ENCODE measurements around the gene ABCB1. TPM values are rescaled to one million over a fixed set of nuclear protein-coding genes. Genes with fewer than 3 reads are reported as not detected.

The ABCB1 gene
- total and polyA plus RNA-seq, 2 of the 13 experiments (the other 11 are each of a cell fraction or from before 2014, with no cell fraction given): 42.8 to 52.6 TPM

GRCh38 chr7:87600130-87601124 lies at the start of gene ABCB1 (continued):
- TF ChIP-seq ZNF704 (CRISPR knock-in tag; IDR thresholded peaks at IDR 0.05; ENCODE audit: borderline replicate concordance): no peak
- TF ChIP-seq HMG20B (CRISPR knock-in tag; conservative IDR thresholded peaks at IDR 0.05): no peak
- 0 out of 2 replicates have a peak, but pooled peaks have one; percentile 18 for TF ChIP-seq ZFY (CRISPR knock-in tag; IDR thresholded peaks at IDR 0.05)
- no peak for TF ChIP-seq AKAP8 (CRISPR knock-in tag; IDR thresholded peaks at IDR 0.05)
- peak; percentile 25 for TF ChIP-seq ZNF343 (CRISPR knock-in tag; IDR thresholded peaks at IDR 0.05)
- TF ChIP-seq DMAP1 (CRISPR knock-in tag; IDR thresholded peaks at IDR 0.05): no peak
- no peak for TF ChIP-seq RAD21 (CRISPR knock-in tag; IDR thresholded peaks at IDR 0.05)
- TF ChIP-seq ZNF180 (CRISPR knock-in tag; IDR thresholded peaks at IDR 0.05; ENCODE audit: borderline replicate concordance, low read depth): no peak
- TF ChIP-seq CENPT (CRISPR knock-in tag; IDR thresholded peaks at IDR 0.05; ENCODE audit: low read depth): no peak
- TF ChIP-seq ISX (CRISPR knock-in tag; conservative IDR thresholded peaks at IDR 0.05): no peak
- no peak for TF ChIP-seq KAT8 (CRISPR knock-in tag; IDR thresholded peaks at IDR 0.05)
- no peak; the same call in 1 of the 2 replicates for TF ChIP-seq MTA1 (CRISPR knock-in tag; IDR thresholded peaks at IDR 0.05; ENCODE audit: borderline replicate concordance)
- TF ChIP-seq ZNF513 (CRISPR knock-in tag; conservative IDR thresholded peaks at IDR 0.05): no peak
- no peak for TF ChIP-seq RFXAP (CRISPR knock-in tag; IDR thresholded peaks at IDR 0.05; ENCODE audit: borderline replicate concordance)
- peak; percentile 10; the same call in 1 of the 2 replicates for TF ChIP-seq GATAD2A (CRISPR knock-in tag; IDR thresholded peaks at IDR 0.05)
- peak; percentile 93 for TF ChIP-seq ZNF781 (CRISPR knock-in tag; IDR thresholded peaks at IDR 0.05; ENCODE audit: borderline replicate concordance, not compliant biosample characterization)
- TF ChIP-seq ZNF557 (CRISPR knock-in tag; IDR thresholded peaks at IDR 0.05): no peak
- 0 out of 2 replicates have a peak, but pooled peaks have one; percentile 43 for TF ChIP-seq ZNF878 (CRISPR knock-in tag; IDR thresholded peaks at IDR 0.05)
- TF ChIP-seq ZNF34 (CRISPR knock-in tag; IDR thresholded peaks at IDR 0.05; ENCODE audit: borderline replicate concordance): no peak
- TF ChIP-seq ZXDC (CRISPR knock-in tag; IDR thresholded peaks at IDR 0.05): no peak
- peak; percentile 8; the same call in 1 of the 2 replicates for TF ChIP-seq ZNF558 (CRISPR knock-in tag; IDR thresholded peaks at IDR 0.05; ENCODE audit: borderline replicate concordance)
- TF ChIP-seq FOXK1 (CRISPR knock-in tag; IDR thresholded peaks at IDR 0.05; ENCODE audit: borderline replicate concordance, low read depth): no peak
- peak; percentile 74 for TF ChIP-seq HNRNPLL (IDR thresholded peaks at IDR 0.05; ENCODE audit: low read depth, low read length, poor library complexity, severe bottlenecking)
